MCF 10A (cell line): ENCODE data around the gene COX17. TPM values are rescaled to one million over a fixed set of nuclear protein-coding genes. Genes with fewer than 3 reads are reported as not detected.

Experiments
- BruUV-seq: library from RNA; stranded (reverse); fragments of 400-500 nt; replicated peaks from 2 replicates; lab custom pipeline; 2021; lab: Mats Ljungman, UMichigan
- CTCF ChIA-PET: fragments of 300-600 bp; sonication (Branson Sonifier 250); formaldehyde crosslinking; extraction: SDS; loops from one replicate; lab custom pipeline; 2021; ENCODE audit warnings: antibody characterized with exemption, inconsistent platforms; lab: Yijun Ruan, JAX
- POLR2A ChIA-PET: fragments of 300-600, 350-650 bp; sonication (Branson Sonifier 250); formaldehyde crosslinking; extraction: SDS; loops from one replicate; lab custom pipeline; 2020; ENCODE audit warnings: antibody characterized with exemption, inconsistent platforms; lab: Yijun Ruan, JAX
- DNase-seq: peaks from one replicate; pipeline ENCODE4 v3.0.0-alpha.2; 2018; ENCODE audit not compliant: unreplicated experiment
- H3K27ac Mint-ChIP-seq: one replicate; pipeline ENCODE4 v1.8.0; 2022; ENCODE audit warnings: mild to moderate bottlenecking, low read depth, mixed read lengths; ENCODE audit not compliant: unreplicated experiment
- H3K27me3 Mint-ChIP-seq: one replicate; pipeline ENCODE4 v1.8.0; 2022; ENCODE audit warnings: mixed read lengths; ENCODE audit not compliant: insufficient read depth, unreplicated experiment
- H3K36me3 Mint-ChIP-seq: one replicate; pipeline ENCODE4 v1.8.0; 2022; ENCODE audit warnings: mild to moderate bottlenecking, moderate library complexity, mixed read lengths; ENCODE audit not compliant: insufficient read depth, unreplicated experiment
- H3K4me1 Mint-ChIP-seq: one replicate; pipeline ENCODE4 v1.8.0; 2022; ENCODE audit warnings: mixed read lengths; ENCODE audit not compliant: insufficient read depth, unreplicated experiment
- H3K4me3 Mint-ChIP-seq: one replicate; pipeline ENCODE4 v1.8.0; 2022; ENCODE audit warnings: mild to moderate bottlenecking, moderate library complexity, mixed read lengths; ENCODE audit not compliant: unreplicated experiment
- H3K9me3 Mint-ChIP-seq: one replicate; pipeline ENCODE4 v1.8.0; 2022; ENCODE audit warnings: mixed read lengths; ENCODE audit not compliant: unreplicated experiment
- CTCF ChIP-seq: fragments of 200-600 bp; IDR thresholded peaks from one replicate; pipeline ENCODE4 v1.8.0; 2022; ENCODE audit warnings: antibody characterized with exemption, mild to moderate bottlenecking; ENCODE audit not compliant: unreplicated experiment
- intact Hi-C: fragments of 100-400 bp; cut with micrococcal nuclease; formaldehyde crosslinking; loops from 2 replicates; pipeline ENCODE4 v1.14.1; 2022
- total RNA-seq: library from RNA; stranded (reverse); gene quantifications from 2 replicates; pipeline ENCODE4 v1.2.3, GENCODE V29; 2022

The COX17 gene
- total RNA-seq, 1 experiment from 2014 or later, result 47.9 TPM

GRCh38 chr3:119628816-119629445, 48.3 kb downstream of the COX17 start:
- Mint-ChIP-seq H3K9me3 (no peaks in the 10 kb centered on the region), H3K27me3 (peaks cover 10% of the 10 kb centered on the region), H3K36me3 (no peaks in the 10 kb centered on the region), H3K27ac (no peak overlapping the region), H3K4me1 (peaks cover 9% of the 10 kb centered on the region), H3K4me3 (no peak overlapping the region)
- no peak for DNase-seq
- BruUV-seq, result no TSS peak
- no peak for TF ChIP-seq CTCF
- ChIA-PET POLR2A (no interaction called here), CTCF (no interaction called here)
- intact Hi-C loops, result no loop called here

- peaks cover 9% of the 10 kb centered on the region for H3K4me1 Mint-ChIP-seq
- intact Hi-C loops, result no loop called here
- no peak for TF ChIP-seq CTCF
- ChIA-PET CTCF (no interaction called here), POLR2A (no interaction called here)
- no peak overlapping the region for H3K27ac Mint-ChIP-seq
- H3K9me3 Mint-ChIP-seq, result no peaks in the 10 kb centered on the region
- H3K4me3 Mint-ChIP-seq, result no peak overlapping the region
- H3K36me3 Mint-ChIP-seq, result no peaks in the 10 kb centered on the region
- BruUV-seq, result no TSS peak
- no peak for DNase-seq
- H3K27me3 Mint-ChIP-seq, result peaks cover 10% of the 10 kb centered on the region
These were observed 48.8 kb downstream of the COX17 start for GRCh38 chr3:119628390-119628789.

- POLR2A ChIA-PET, result interaction anchor here (0.9 kb wide), 1 partner anchor 11 kb away, joined by 3 read pairs; no protein-coding TSS in a partner anchor
- Mint-ChIP-seq H3K36me3 (no peaks in the 10 kb centered on the region), H3K4me1 (peaks cover 9% of the 10 kb centered on the region), H3K27ac (no peak overlapping the region), H3K9me3 (no peaks in the 10 kb centered on the region), H3K4me3 (no peak overlapping the region), H3K27me3 (peaks cover 10% of the 10 kb centered on the region)
- intact Hi-C loops, result no loop called here
- no peak for DNase-seq
- CTCF ChIA-PET, result interaction anchor here (0.6 to 1.0 kb wide), 2 partner anchors 11 to 207 kb away, joined by 4 to 8 read pairs; no protein-coding TSS in a partner anchor
- no peak for TF ChIP-seq CTCF
- no TSS peak for BruUV-seq
These were observed 49.7 kb downstream of the COX17 start for GRCh38 chr3:119627461-119627860.

- no peaks in the 10 kb centered on the region for H3K36me3 Mint-ChIP-seq
- no peak overlapping the region for H3K27ac Mint-ChIP-seq
- H3K4me1 Mint-ChIP-seq, result peaks cover 9% of the 10 kb centered on the region
- intact Hi-C loops, result no loop called here
- ChIA-PET POLR2A (no interaction called here), CTCF (no interaction called here)
- peaks cover 10% of the 10 kb centered on the region for H3K27me3 Mint-ChIP-seq
- BruUV-seq, result no TSS peak
- H3K4me3 Mint-ChIP-seq, result no peak overlapping the region
- DNase-seq, result no peak
- no peak for TF ChIP-seq CTCF
- peaks cover 8% of the 10 kb centered on the region for H3K9me3 Mint-ChIP-seq
These were observed 51.0 kb downstream of the COX17 start for GRCh38 chr3:119626196-119626595.
